PFSK-1 (cell line): ENCODE data around the gene TPK1.

Experiments
- POLR2AphosphoS5 ChIP-seq: IDR thresholded peaks from 2 replicates; pipeline ENCODE4 v1.6.1; 2012; ENCODE audit warnings: low read depth, mild to moderate bottlenecking, control low read depth, low read length, moderate library complexity
- SIN3A ChIP-seq: IDR thresholded peaks from 2 replicates; pipeline ENCODE4 v1.6.1; 2012; ENCODE audit warnings: mild to moderate bottlenecking, low read length, moderate library complexity, borderline replicate concordance; ENCODE audit not compliant: insufficient read depth

- no peak for TF ChIP-seq SIN3A
- TF ChIP-seq POLR2AphosphoS5, result no peak
Measured at GRCh38 chr7:144738708-144739314, 97.0 kb downstream of the TPK1 start.
